ENCODE results near the gene APP. TPM values are rescaled to one million over a fixed set of nuclear protein-coding genes. Genes with fewer than 3 reads are reported as not detected.
"Not testable (repeated sequence)": the region's sequence is repeated elsewhere in the genome, so short reads cannot be mapped to it uniquely, and the experiment has no call there.

The APP gene
- total RNA-seq, 1 donor from 2014 or later, result 321 TPM

DNA sequence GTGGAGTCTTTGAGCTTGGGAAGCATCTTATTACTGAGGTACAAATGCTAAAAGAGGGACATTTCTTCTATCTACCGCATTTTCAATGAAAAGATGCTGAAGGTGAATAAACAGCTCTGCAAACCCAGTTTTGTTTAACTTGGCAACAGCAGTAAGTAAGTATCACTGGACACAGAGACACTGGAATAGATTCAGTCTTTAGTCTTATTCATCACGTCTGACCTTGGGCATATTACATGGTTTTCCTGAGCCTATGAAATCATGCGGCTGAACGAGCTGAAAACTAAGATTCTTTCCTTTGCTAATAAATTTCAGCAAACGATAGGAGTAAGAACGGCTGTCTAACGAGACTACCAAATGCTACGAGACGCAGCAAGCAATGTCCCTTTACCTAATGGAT is 228.4 kb downstream of the APP start:
- ATAC-seq, result peak; percentile 38
- DNase-seq (ENCODE audit: missing footprints), result no peak
- intact Hi-C loops (cut with DNase I), result no loop called here

GRCh38 chr21:25939396-25939761 is 231.2 kb downstream of the APP start:
- intact Hi-C loops (cut with DNase I), result no loop called here

DNA sequence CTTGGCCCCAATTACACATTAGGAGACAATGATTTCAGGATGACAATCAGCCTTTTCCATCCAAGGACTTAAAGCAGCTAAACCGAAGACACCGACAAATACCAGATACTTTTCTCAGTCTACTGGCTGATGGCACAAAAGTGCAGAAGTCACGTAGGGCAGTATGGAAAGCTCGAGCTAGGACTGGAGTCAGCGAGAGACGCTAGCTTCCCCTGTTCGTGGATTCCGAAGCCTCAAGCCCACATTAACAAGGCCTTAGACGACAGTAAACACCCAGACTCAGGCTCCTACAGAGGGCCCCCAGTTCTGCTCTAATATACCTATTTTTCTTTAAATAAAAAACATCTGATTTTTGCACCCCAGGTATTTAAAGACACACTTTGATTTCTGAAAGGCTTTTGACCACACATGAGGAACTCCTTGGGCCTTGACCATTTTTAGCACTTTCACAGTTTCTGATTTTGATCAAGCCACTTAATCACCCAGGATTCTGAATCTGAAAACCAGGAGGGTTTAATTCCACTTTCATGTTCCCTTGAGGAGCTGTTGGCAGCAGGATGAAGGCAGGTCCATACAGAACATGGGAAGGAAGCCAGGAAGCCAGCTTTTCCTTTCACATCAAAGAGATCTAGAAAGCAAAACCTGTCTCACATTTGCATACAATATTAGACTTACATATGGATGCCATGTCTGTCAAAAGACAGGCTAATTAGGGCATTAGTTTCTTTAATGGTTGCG is 231.7 kb downstream of the APP start:
- no peak for DNase-seq (ENCODE audit: missing footprints)
- intact Hi-C loops (cut with DNase I), result no loop called here
- ATAC-seq, result no peak

More at GRCh38 chr21:25939396-25939761, 231.2 kb downstream of the APP start:
- DNase-seq (ENCODE audit: missing footprints) (no peak), ATAC-seq (no peak)

- DNase-seq (ENCODE audit: missing footprints) (no peak), ATAC-seq (no peak)
- intact Hi-C loops (cut with DNase I), result no loop called here
Measured at GRCh38 chr21:25936776-25937175, 233.8 kb downstream of the APP start.

DNA sequence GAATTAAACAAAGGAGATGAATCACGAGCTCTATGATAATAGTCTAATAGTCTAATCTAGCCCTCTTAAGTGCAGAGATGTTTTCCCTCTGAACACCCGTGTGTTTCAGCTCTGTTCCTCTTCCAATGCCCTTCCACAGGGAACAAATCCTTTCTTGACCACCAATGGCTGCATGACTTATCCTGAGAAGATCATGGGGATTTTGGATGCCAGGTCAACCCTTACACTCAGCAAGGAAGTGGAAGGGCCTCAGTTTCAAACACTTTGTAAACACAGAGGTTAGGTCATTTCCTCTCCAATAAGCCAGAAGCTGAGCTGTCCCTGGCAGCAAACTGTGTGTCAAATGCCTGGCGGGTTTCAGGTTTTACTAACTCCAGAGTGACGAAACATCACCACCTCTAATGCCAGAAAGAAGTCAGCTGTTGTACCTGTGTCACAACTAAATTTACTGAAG is 235.8 kb downstream of the APP start:
- no peak for DNase-seq (ENCODE audit: missing footprints)
- intact Hi-C loops (cut with DNase I), result no loop called here
- ATAC-seq, result peak; percentile 94

GRCh38 chr21:25934130-25934529 is 236.4 kb downstream of the APP start:
- ATAC-seq, result no peak
- no peak for DNase-seq (ENCODE audit: missing footprints)
- intact Hi-C loops (cut with DNase I), result no loop called here

DNA sequence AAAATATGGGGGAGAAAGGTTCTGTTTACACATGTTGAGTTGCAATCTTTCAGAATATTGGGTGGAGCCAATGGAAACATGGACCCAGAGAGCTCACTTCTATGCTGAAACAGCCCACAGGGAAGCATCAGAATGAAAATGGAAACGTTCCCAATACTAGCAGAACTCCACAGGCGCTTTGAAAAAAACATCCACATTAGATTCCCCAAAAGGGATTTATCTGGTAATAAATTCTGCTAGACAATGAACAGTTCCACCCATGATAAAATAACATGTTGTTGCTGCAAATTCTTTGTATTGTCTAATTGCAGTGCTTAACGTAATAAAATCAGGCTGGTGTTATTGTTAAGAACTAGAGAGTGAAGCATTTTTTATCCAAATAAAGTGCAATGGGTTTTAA is 238.8 kb downstream of the APP start:
- ATAC-seq (no peak), DNase-seq (ENCODE audit: missing footprints) (no peak)
- intact Hi-C loops (cut with DNase I), result no loop called here

DNA sequence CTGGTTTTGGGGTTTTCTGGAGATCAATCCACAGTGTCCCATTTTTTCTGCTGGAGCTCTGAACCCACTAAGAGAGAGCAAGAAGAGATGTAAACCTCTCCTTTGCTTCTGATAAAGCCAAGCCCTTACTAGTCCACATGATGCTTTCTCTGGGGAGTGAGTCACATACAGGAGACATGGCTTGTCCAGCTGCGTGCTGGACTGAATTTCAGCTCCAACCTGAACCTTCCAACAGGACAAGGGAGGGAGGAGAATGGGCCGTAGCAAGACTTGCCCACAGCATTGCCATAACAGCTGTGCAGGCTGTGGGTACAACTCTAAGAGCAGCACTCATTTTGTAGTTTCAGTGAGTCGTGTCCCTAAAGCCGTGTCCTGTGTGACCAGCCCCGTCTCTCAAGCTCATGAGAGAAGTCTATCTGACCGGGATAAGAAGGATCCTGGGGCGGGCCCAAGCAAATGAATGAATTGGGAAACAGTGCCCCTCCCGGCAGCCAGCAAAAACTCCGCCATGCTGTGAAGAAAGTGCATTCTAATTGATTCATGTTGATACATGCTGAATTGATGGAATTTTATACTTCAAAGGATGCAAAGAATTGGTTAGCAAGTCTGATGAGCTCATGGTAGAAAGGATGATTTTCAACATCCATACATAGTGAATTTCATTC is 240.6 kb downstream of the APP start:
- ATAC-seq (peak; percentile 56), DNase-seq (ENCODE audit: missing footprints) (no peak)
- intact Hi-C loops (cut with DNase I), result loop anchor here (5.0 kb wide), 1 partner anchor 52 kb away; no protein-coding TSS in a partner anchor

- ATAC-seq, result no peak
- intact Hi-C loops (cut with DNase I), result loop anchor here (5.0 kb wide), 1 partner anchor 55 kb away; no protein-coding TSS in a partner anchor
- no peak for DNase-seq (ENCODE audit: missing footprints)
Measured at GRCh38 chr21:25927195-25927880, 243.2 kb downstream of the APP start.

DNA sequence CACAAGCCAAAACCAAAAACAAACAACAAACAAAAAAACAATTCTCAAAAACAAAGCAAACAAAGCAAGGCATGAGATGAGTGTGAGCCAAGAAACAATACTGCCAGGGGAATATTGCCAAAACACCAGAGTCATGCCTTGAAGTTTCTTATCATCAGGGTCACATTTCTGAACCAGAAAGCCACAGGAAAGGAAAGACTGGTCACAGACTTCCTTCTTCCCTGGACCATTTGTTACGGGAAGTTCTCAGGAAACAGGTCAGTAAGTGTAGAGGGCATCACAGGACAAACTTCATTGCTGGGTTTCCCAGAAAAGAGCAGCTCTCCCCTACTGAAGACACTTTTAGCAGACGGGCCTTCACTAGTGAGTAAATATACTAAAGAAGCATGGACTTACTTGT is 244.6 kb downstream of the APP start:
- intact Hi-C loops (cut with DNase I), result loop anchor here (5.0 kb wide), 1 partner anchor 56 kb away; no protein-coding TSS in a partner anchor

GRCh38 chr21:25925064-25925800 is 245.3 kb downstream of the APP start:
- intact Hi-C loops (cut with DNase I), result loop anchor here (5.0 kb wide), 1 partner anchor 57 kb away; no protein-coding TSS in a partner anchor
- ATAC-seq, result no peak
- DNase-seq (ENCODE audit: missing footprints), result no peak

More for the DNA sequence above, 244.6 kb downstream of the APP start:
- ATAC-seq (peak; percentile 37), DNase-seq (ENCODE audit: missing footprints) (no peak)

- DNase-seq (ENCODE audit: missing footprints); intact Hi-C loops (cut with DNase I); ATAC-seq: not testable (repeated sequence)
Measured at GRCh38 chr21:25918152-25918551, 252.4 kb downstream of the APP start.

GRCh38 chr21:25916226-25916625 is 254.3 kb downstream of the APP start:
- no peak for ATAC-seq
- intact Hi-C loops (cut with DNase I), result no loop called here
- DNase-seq (ENCODE audit: missing footprints), result no peak

DNA sequence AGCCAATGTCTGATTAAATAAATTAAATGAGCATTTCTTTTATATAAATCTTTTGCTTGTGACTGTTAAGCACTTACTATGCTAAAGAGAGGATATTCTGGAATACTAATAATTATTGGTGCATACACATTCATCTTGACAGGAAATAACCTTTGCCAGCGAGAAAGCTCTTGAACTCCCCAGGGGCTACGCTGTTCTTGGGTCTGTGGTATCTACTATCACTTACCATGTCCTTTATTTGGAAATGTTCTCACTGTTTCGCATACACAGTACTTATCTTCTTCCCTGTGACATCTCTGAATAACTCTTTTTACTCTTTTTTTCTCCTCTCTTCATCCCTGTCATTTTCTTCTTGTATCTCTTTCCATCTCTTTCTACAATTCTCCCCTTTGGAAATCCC is 257.1 kb downstream of the APP start:
- ATAC-seq, result no peak
- intact Hi-C loops (cut with DNase I), result no loop called here
- no peak for DNase-seq (ENCODE audit: missing footprints)

DNA sequence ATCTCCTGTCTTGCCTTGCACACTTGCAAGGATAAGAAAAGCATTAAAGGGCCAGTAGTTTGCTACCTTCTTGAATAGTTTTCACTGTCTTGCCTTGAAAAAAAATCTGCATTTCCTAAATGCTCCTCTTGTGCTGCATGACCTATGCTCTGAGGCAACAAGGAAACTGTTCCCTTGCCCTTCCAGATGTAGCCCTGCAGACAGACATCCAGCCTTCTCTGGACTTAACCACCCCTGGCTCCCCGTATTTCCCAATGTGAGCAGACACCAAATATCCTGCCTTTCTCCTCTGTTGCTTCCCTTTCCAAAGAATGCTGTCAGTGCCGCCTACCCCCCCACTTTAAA is 258.2 kb downstream of the APP start:
- no peak for DNase-seq (ENCODE audit: missing footprints)
- ATAC-seq, result no peak
- intact Hi-C loops (cut with DNase I), result no loop called here

DNA sequence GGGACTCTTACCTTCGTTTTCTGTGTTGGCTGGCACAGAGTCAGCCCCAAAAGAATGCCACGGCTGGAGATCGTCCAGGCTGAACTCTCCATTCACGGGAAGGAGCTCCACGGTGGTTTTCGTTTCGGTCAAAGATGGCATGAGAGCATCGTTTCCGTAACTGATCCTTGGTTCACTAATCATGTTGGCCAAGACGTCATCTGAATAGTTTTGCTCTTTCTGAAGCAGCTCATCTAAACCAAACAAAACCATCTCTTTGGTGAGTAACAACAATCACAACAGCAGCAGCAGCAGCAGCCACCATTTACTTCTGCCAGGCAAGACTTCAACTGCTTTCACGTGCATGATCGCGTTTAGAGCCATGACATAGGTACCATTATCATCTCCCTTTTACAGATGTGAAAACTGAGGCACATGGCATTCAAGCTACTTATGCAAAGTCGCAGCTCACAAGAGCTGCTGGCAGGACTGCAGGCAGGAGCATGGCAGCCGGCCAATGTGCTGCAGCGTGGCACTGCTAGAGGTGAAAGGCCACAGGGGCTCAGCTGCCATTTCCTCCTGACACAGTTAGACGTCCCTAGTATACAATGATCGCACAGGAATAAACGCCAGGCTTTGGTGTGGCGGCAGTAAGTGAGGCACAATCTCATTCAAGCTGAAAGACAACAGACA is 258.7 kb downstream of the APP start:
- intact Hi-C loops (cut with DNase I), result no loop called here
- no peak for ATAC-seq
- peak; percentile 69 for DNase-seq (ENCODE audit: missing footprints)

DNA sequence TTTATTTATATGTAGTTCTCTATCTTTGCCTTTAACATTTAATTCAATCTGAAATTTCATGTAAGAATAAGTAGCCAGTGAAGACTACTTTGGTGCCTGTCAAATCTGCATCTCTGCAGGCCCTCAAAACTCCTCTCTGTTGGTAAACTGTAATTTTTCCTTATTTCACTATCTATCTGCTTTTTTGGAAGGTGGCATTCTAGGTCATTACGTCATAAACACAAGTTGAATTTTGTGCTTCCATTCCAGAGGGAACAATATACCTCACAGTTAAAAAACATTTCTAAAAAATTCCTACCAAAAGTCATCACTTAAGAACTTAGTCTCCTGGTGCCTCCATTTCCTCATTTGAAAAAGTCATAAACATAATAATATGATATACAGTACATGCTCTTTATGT is 259.8 kb downstream of the APP start:
- no peak for DNase-seq (ENCODE audit: missing footprints)
- ATAC-seq, result no peak
- intact Hi-C loops (cut with DNase I), result no loop called here

DNA sequence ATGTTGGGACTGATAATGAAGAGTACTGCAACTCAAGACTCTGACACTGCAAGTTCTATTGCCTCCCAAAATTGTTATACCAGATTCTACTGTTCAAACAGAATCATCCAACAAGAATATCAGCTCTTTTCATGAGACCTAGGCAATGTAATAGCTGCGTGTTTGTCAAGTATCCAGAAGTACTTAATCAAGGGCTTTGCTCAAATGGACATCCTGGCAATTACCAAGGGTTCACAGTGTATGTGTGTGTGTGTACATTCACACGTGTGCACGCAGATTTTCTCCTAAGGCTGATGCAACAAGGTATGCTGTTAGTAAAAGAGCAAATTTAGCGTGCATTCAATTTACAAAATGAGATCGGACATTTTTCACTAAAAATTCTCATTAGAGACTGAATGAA is 261.2 kb downstream of the APP start:
- DNase-seq (ENCODE audit: missing footprints), result no peak
- ATAC-seq, result no peak
- intact Hi-C loops (cut with DNase I), result no loop called here

DNA sequence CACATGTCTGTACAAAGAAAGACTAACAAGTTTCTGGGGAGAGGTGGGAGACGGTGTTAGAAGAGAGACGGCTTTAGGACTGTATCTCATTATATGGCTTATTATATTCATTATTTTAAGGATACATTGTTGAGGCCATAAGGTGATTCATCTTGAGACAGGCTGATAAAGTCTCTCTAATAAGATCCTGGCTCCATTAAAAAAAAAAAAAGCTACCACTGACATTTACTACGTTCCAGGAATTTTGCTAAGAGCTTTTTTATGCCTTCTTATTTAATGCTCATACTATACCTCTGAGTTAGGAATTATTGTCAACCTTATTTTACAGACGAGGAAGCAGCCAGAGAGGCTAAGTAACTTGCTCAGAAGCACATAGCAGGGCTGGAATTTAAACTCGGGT is 262.1 kb downstream of the APP start:
- ATAC-seq (no peak), DNase-seq (ENCODE audit: missing footprints) (no peak)
- intact Hi-C loops (cut with DNase I), result no loop called here

Measured in Right ventricle myocardium inferior (tissue), 1 donor.